Measurements from ENCODE around the gene NRROS. TPM values are rescaled to one million over a fixed set of nuclear protein-coding genes. Genes with fewer than 3 reads are reported as not detected.

NRROS gene
- total and polyA plus RNA-seq, 7 donors, result 0.83 to 3.0 (median 1.9) TPM

GRCh38 chr3:196625331-196625730 lies 14.2 kb upstream of the NRROS start:
- DNase-seq (no peak), ATAC-seq (no peak)
- H3K9me3 ChIP-seq, result no peaks in the 10 kb centered on the region
- WGBS, 3 donors, result 87 to 93% (median 88%) methylated on average over 5 to 6 of the region's 6 CpGs
- H3K27ac ChIP-seq, result no peak overlapping the region
- H3K36me3 ChIP-seq (ENCODE audit: insufficient read depth in 1 of 2, low read depth in 1 of 2), result no peaks in the 10 kb centered on the region
- no peaks in the 10 kb centered on the region for H3K27me3 ChIP-seq (ENCODE audit: insufficient read depth in 3 of 3, low read length in 2 of 3)
- no peak overlapping the region for H3K4me3 ChIP-seq
- TF ChIP-seq CTCF (IDR thresholded peaks at IDR 0.05), result no peak
- no peaks in the 10 kb centered on the region for H3K4me1 ChIP-seq
- intact Hi-C loops (cut with DNase I), result no loop called here

- H3K4me3 ChIP-seq, result no peak overlapping the region
- no peak for TF ChIP-seq CTCF (IDR thresholded peaks at IDR 0.05)
- no peaks in the 10 kb centered on the region for H3K36me3 ChIP-seq (ENCODE audit: insufficient read depth in 1 of 2, low read depth in 1 of 2)
- no peak overlapping the region for H3K27ac ChIP-seq
- H3K4me1 ChIP-seq, result peaks cover 6% of the 10 kb centered on the region
- DNase-seq, result no peak
- no peaks in the 10 kb centered on the region for H3K27me3 ChIP-seq (ENCODE audit: insufficient read depth in 3 of 3, low read length in 2 of 3)
- ATAC-seq, result no peak
- intact Hi-C loops (cut with DNase I), result no loop called here
- WGBS, 3 donors, result 81 to 89% (median 89%) methylated on average over 8 of the region's 8 CpGs
- no peaks in the 10 kb centered on the region for H3K9me3 ChIP-seq
Observed at GRCh38 chr3:196627918-196628231, 11.6 kb upstream of the NRROS start.

GRCh38 chr3:196629228-196629627 lies 10.3 kb upstream of the NRROS start:
- 84 to 91% (median 90%) methylated on average over 2 of the region's 2 CpGs for WGBS, 3 donors
- intact Hi-C loops (cut with DNase I), result no loop called here
- ATAC-seq (no peak), DNase-seq (no peak)
- Histone ChIP-seq H3K36me3 (ENCODE audit: insufficient read depth in 1 of 2, low read depth in 1 of 2) (no peaks in the 10 kb centered on the region), H3K4me1 (peaks cover 6% of the 10 kb centered on the region), H3K9me3 (no peaks in the 10 kb centered on the region), H3K27ac (no peak overlapping the region), H3K4me3 (no peak overlapping the region), H3K27me3 (ENCODE audit: insufficient read depth in 3 of 3, low read length in 2 of 3) (no peaks in the 10 kb centered on the region)
- TF ChIP-seq CTCF (IDR thresholded peaks at IDR 0.05), result no peak

GRCh38 chr3:196631682-196632045 lies 7.8 kb upstream of the NRROS start:
- no peak for ATAC-seq
- peaks cover 0 to 7% (median 0%) of the 10 kb centered on the region in 3 donors for H3K27me3 ChIP-seq (ENCODE audit: insufficient read depth in 3 of 3, low read length in 2 of 3)

More at GRCh38 chr3:196631682-196632045, 7.8 kb upstream of the NRROS start:
- 21 to 34% (median 28%) methylated on average over 5 of the region's 5 CpGs for WGBS, 3 donors
- TF ChIP-seq CTCF (IDR thresholded peaks at IDR 0.05), result no peak
- intact Hi-C loops (cut with DNase I), result loop anchor here (2.0 to 10.0 kb wide), 2 partner anchors 95 to 97 kb away; no protein-coding TSS in a partner anchor
- peak overlapping the region; percentile 77 for H3K4me3 ChIP-seq
- peaks cover 6% of the 10 kb centered on the region for H3K4me1 ChIP-seq
- H3K9me3 ChIP-seq, result no peaks in the 10 kb centered on the region
- no peak for DNase-seq
- H3K27ac ChIP-seq, result peak overlapping the region; percentile 69
- no peaks in the 10 kb centered on the region for H3K36me3 ChIP-seq (ENCODE audit: insufficient read depth in 1 of 2, low read depth in 1 of 2)
